ENCODE measurements around the gene LRFN2. TPM values are rescaled to one million over a fixed set of nuclear protein-coding genes. Genes with fewer than 3 reads are reported as not detected.

LRFN2 gene
- total and polyA plus RNA-seq, 2 of the 8 experiments (the other 6 are each of a cell fraction or from before 2014, with no cell fraction given), result 2.3 TPM

GRCh38 chr6:40409716-40410397 lies 177.3 kb downstream of the LRFN2 start:
- ChIA-PET CTCF (ENCODE audit: partially characterized antibody) (interaction anchor here (0.7 to 1.3 kb wide), 2 partner anchors 10 to 16 kb away, joined by 3 to 5 read pairs; no protein-coding TSS in a partner anchor), POLR2A (ENCODE audit: partially characterized antibody) (no interaction called here)
- Histone ChIP-seq H2BK5ac (ENCODE audit: low read depth, low read length) (no peak overlapping the region), H3K79me2 (ENCODE audit: control insufficient read depth in 1 of 2, insufficient read depth in 2 of 2, low read length in 2 of 2) (no peaks in the 10 kb centered on the region), H3K14ac (ENCODE audit: insufficient read length) (no peak overlapping the region), H2BK15ac (ENCODE audit: low read length) (no peak overlapping the region; the same call in 1 of the 2 replicates), H3K56ac (replicated peaks; ENCODE audit: insufficient read length, low read depth, low read length) (no peak overlapping the region), H3K23me2 (ENCODE audit: low read depth, low read length) (no peaks in the 10 kb centered on the region), H4K20me1 (replicated peaks in 1 of 2; ENCODE audit: control insufficient read depth in 1 of 2, insufficient read depth in 2 of 2, low read length in 2 of 2) (no peaks in the 10 kb centered on the region), H3K79me1 (ENCODE audit: low read depth, low read length) (no peaks in the 10 kb centered on the region), H3K4me3 (ENCODE audit: extremely low read depth in 1 of 4, insufficient read depth in 2 of 4, low read depth in 3 of 4, low read length in 4 of 4) (no peak overlapping the region), H3K9ac (replicated peaks in 1 of 4; ENCODE audit: extremely low read depth in 1 of 4, low read depth in 3 of 4, low read length in 3 of 4) (peak overlapping the region in 1 of 4 experiments; percentile 10; a peak in 1 of 7 replicates), H3K23ac (ENCODE audit: insufficient read length) (no peak overlapping the region), H2AFZ (ENCODE audit: low read length) (no peak overlapping the region), H3K4me2 (ENCODE audit: insufficient read depth in 1 of 2, low read depth in 2 of 2, low read length in 2 of 2) (no peak overlapping the region), H4K5ac (ENCODE audit: insufficient read length, low read depth, low read length) (no peak overlapping the region), H2BK120ac (replicated peaks; ENCODE audit: low read depth, low read length) (no peak overlapping the region), H3K27ac (ENCODE audit: low read depth, low read length) (no peak overlapping the region), H2BK12ac (ENCODE audit: low read depth, low read length) (peak overlapping the region; percentile 40; the same call in 1 of the 2 replicates), H2BK20ac (ENCODE audit: low read length) (peak overlapping the region; percentile 80; the same call in 1 of the 2 replicates), H3K18ac (ENCODE audit: extremely low read depth, low read length) (0 out of 2 replicates have a peak overlapping the region, but pooled peaks have one; percentile 68), H3K4me1 (replicated peaks in 1 of 4; ENCODE audit: control insufficient read depth in 3 of 4, insufficient read depth in 4 of 4, low read length in 3 of 4) (peaks cover 3 to 11% (median 7%) of the 10 kb centered on the region in 4 experiments), H2AK5ac (ENCODE audit: low read depth, low read length) (peak overlapping the region; percentile 69; the same call in 1 of the 2 replicates), H3K9me3 (ENCODE audit: insufficient read depth in 2 of 2, low read depth in 1 of 2, low read length in 1 of 2) (no peaks in the 10 kb centered on the region), H4K8ac (ENCODE audit: extremely low read depth, insufficient read depth, low read length) (no peak overlapping the region; the same call in 1 of the 2 replicates), H4K91ac (replicated peaks; ENCODE audit: insufficient read length, low read length) (peak overlapping the region; percentile 45), H3K36me3 (ENCODE audit: control insufficient read depth in 2 of 4, insufficient read depth in 4 of 4, low read length in 3 of 4) (no peaks in the 10 kb centered on the region), H3K4ac (replicated peaks; ENCODE audit: insufficient read length, low read depth, low read length) (no peak overlapping the region), H3K27me3 (replicated peaks in 1 of 4; ENCODE audit: control insufficient read depth in 3 of 4, extremely low read depth in 1 of 4, insufficient read depth in 3 of 4, low read length in 3 of 4) (no peaks in the 10 kb centered on the region)
- no peak for FAIRE-seq
- DNase-seq (ENCODE audit: low read depth in 1 of 2, low spot score in 2 of 2), result no peak
- 72% methylated on average over 9 of the region's 9 CpGs; no CpG with 5 or more reads in 1 of the 2 experiments for WGBS, 2 experiments (ENCODE audit: extremely low coverage in 1 of 2, insufficient coverage in 1 of 2, insufficient read length in 1 of 2, insufficient replicate concordance in 2 of 2, low coverage in 1 of 2, low lambda C conversion rate in 2 of 2, missing lambda C conversion rate in 1 of 2)
- no peak for TF ChIP-seq TCF12 (IDR thresholded peaks at IDR 0.05; ENCODE audit: low read depth, low read length)
- no peak for TF ChIP-seq CTCF (IDR thresholded peaks at IDR 0.05; ENCODE audit: control extremely low read depth in 1 of 3, insufficient read depth in 1 of 3, low read depth in 1 of 3, low read length in 3 of 3)
- no peak for TF ChIP-seq ZNF274 (IDR thresholded peaks at IDR 0.05; ENCODE audit: borderline replicate concordance, extremely low read depth, low read length)
- TF ChIP-seq SIRT6 (IDR thresholded peaks at IDR 0.05; ENCODE audit: low read length), result no peak
- no peak for TF ChIP-seq GABPA (IDR thresholded peaks at IDR 0.05; ENCODE audit: borderline replicate concordance, insufficient read depth, low read length)
- no peak for TF ChIP-seq SAP30 (IDR thresholded peaks at IDR 0.05; ENCODE audit: insufficient read depth, insufficient replicate concordance, low read length)
- TF ChIP-seq BACH1 (IDR thresholded peaks at IDR 0.05; ENCODE audit: low read length), result no peak

Data from H1 (cell line).